Measurements from ENCODE around the gene CYTH3. TPM values are rescaled to one million over a fixed set of nuclear protein-coding genes. Genes with fewer than 3 reads are reported as not detected.
"Not testable (repeated sequence)": the region's sequence is repeated elsewhere in the genome, so short reads cannot be mapped to it uniquely, and the experiment has no call there.

CYTH3 gene
- total RNA-seq, 1 experiment from 2014 or later, result 18.4 TPM

DNA sequence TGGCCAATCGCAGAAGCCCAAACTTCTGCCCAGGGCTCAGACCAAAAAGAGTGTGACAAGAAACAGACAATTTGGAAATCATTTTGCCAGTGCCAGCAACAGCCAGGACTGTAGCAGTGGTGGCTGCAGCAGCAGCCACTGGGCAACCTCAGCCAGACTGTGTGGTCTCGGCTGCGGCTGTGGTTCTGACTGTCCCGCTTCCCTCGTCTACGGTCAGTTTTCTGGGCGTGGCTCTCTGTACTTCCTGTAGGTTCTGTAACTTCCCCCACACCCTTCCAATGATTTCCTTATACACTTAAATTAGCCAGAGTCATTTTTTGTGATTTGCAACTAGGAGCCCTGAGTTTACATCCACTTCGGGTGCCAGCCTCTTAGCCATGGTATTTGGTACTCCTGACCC lies 39.9 kb downstream of the CYTH3 start:
- no peak for DNase-seq (ENCODE audit: low read depth)

DNA sequence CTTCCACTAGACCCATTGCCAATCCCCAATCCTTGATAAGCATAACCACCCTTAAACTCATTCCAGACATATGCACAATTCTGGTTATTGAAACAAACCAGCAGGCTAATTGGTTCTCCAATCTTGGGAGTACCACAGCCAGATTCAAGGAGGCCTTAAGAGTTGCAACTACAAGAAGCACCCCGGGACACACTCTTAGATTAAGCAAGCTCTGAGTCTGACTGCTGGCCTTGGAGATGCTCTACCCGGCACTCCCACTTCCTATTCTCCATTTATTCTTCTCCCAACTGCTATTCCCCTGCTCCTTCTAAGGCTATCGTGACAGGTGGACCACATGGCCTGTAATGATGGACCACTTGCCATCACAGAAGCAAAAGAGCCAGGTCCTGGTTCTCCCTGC lies 40.3 kb downstream of the CYTH3 start:
- DNase-seq (ENCODE audit: low read depth), result no peak

DNA sequence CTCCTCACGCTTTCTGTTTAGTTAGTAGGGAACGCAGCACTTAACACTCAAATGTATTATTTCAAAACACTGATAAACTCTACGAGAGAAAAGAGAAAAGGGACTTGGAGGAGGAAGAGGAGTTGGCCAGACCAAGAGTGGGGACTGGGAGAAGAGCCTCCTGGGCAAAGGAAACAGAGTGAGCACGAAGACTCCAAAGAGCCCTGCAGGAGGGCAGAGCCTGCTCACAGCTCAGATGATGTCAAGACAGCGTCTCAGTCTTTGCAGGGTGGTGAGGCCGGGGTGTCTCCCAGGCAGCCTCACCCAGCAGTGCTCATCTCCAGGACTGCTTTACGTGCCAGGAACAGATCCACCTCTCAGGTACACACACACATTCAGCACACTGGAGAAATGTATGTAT lies 41.2 kb downstream of the CYTH3 start:
- no peak for DNase-seq (ENCODE audit: low read depth)

DNA sequence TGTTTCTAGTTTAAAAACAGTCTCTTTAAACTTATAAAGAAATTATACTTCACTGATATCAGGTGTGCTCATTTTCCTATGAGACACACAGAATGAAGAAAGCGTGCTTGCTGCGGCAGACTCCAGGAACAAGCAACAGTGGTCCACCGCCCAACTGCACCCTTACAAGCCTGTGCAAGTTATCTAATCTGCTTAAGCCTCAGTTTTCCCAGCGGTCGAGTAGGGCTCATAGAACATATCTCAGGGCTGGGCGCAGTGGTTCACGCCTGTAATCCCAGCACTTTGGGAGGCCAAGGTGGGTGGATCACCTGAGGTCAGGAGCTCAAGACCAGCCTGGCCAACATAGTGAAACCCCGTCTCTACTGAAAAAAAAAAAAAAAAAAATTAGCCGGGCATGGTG lies 43.1 kb downstream of the CYTH3 start:
- not testable (repeated sequence) for DNase-seq (ENCODE audit: low read depth)

DNA sequence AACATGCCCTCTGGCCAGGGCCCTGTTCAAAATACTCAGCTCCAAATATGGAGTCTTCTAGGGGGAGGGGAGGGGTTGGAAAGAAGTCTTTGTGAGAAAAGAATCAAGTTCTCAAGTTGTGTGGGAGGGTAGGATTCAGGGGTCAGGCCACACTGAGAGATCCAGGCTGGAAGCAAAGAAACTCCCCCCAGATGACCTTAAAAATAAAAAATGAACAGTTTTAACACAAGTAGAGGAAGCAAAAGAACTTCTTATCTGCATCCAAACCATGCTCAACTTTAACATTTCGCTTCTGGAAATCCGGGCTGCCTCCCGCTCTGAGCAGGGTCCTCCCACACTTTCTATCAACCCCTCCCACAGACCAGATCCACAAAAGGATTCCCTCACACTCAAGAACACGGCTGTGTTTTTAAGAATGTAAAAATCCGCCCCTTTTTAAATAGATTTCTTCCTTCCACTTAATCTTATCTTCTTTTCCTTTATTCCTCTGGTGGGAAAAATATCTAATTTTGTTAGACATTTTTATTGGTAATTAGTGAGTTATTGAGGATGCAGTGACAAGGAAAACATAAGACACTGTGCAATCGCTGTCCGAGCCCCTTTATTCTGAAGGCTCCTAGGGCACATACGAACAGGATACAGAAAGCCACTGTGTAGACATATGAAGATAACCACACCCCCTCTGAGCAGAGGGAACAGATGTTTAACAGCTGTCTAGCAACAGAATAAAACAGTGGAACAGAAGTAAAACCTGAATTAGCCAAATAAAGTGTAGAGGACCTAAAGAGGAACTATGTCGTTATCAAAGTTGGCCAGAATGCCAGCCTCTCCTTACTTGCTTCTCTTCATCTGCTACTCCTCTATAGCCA lies 43.8 kb downstream of the CYTH3 start:
- peak; percentile 82 for DNase-seq (ENCODE audit: low read depth)

DNA sequence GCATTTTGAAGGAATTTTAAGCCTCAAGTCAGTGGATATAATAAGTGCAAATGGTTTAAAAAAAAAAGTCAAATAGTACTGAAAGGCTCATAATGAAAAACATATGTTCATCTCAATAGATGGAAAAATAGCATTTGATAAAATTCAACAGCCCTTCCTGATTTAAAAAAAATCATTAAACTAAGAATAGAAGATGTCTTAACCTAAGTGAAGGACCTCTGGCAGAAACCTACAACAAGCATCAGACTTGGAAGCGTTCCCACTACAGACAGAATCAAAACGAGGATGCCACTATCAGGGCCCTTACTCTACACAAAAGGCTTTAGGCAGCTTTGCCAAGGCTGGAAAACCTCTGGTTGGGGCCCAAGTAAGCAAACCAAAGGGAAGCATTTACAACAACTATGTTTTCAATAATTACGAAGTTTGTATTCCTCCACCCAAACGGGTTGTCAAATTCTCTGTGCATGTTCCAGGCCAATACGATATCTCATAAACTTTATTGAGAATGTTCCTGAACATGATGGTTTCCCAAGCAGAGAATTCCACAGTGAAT lies 45.1 kb downstream of the CYTH3 start:
- DNase-seq (ENCODE audit: low read depth), result peak; percentile 72

DNA sequence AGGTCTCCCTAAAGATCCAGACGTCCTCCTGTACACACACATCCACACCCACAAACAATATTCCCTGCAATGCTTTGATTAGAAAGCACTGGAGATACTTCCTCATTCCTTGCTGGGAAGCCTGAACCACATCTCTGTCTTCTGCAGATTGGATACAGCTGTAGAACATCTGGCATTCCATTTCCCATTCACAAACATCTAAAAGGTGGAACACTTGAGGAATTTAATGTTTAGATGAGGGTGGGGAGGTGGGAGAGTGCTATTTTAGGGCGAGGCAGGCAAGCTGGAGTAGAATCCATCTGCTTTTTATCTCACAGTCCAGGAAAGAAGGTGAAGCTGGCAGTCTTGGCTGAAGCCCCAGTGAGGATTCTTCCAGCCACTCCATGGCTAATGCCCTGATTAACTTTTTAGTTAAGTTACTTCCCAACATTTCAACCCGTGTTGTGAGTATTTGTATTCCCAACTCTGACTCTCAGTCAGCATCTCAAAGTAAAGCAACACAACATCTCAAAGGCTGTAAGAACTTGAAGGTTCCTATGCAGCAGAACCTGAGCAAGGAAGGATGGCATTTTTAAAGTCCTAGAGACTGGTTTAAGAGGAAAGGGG lies 46.1 kb downstream of the CYTH3 start:
- DNase-seq (ENCODE audit: low read depth), result peak; percentile 87

DNA sequence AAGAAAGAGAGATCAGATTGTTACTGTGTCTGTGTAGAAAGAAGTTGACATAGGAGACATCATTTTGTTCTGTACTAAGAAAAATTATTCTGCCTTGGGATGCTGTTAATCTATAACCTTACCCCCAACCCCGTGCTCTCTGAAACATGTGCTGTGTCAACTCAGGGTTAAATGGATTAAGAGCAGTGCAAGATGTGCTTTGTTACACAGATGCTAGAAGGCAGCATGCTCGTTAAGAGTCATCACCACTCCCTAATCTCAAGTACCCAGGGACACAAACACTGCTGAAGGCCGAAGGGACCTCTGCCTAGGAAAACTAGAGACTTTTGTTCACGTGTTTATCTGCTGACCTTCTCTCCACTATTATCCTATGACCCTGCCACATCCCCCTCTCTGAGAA lies 49.0 kb downstream of the CYTH3 start:
- not testable (repeated sequence) for DNase-seq (ENCODE audit: low read depth)

DNA sequence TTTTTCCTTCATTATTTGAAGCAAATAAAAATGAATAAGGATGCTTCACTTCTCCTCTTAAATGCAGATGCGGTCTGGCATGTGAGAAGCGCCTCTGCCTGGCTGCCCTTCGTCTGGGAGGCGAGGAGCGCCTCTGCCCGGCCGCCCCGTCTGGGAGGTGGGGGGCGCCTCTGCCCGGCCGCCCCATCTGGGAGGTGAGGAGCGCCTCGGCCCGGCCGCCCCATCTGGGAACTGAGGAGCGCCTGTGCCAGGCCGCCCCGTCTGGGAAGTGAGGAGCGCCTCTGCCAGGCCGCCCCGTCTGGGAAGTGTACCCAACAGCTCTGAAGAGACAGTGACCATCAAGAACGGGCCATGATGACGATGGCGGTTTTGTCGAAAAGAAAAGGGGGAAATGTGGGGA lies 49.4 kb downstream of the CYTH3 start:
- not testable (repeated sequence) for DNase-seq (ENCODE audit: low read depth)

DNA sequence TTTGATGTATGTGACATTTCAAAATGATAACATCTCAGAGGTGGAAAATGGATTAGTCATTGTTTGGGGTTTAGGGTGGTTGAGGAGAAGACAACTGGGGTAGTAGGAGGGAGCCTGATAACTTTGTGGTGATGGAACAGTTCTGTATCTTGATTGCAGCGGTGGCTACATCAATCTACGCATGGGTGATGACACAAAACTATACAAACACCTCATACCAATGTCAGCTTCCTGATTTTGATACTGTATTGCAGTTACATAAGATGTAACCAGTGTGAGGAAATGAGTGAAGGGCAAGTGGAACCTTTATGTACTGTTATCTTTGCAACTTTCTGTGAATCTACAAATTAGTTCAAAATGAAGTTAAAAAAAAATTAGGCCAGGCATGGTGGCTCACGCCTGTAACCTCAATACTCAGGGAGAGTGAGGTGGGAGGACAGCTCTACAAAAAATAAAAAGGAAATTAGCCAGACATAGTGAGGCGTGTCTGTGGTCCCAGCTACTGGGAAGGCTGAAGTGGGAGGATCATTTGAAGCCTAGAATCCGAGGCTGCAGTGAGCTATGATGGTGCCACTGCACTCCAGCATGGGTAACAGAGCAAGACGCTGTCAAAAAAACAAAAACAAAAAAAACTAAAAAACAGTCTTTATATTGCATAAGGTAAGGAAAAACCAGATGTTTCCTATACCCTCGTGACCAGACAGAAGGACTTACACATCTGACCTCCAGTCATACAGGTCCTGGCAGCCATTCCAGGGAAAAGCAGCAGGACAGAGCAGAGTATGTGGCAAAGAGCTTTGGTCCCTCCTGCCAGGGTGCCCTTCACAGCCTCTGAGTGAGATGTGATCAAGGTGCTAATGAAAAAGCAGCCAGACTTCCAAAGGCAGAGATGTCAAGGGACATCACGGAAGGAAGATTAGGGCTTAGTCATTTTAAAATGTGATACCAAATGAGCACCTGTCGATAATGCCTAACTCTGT lies 50.8 kb downstream of the CYTH3 start:
- no peak for DNase-seq (ENCODE audit: low read depth)

DNA sequence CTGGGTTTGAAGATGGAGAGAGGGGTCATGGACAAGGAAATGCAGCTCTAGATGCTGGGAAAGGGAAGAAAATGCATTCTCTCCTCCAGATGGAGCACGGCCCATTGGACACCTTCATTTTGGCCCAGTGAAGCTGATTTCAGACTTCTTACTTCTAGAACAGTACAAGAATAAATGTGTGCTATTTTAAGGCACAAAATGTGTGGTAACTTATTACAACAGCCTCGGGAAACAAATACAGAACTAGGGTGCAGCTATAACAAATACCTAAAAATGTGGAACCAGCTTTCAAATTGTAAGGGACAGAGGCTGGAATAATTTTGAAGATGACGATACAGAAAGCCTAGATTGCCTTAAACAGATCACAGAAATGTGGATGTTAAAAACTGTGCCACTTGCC lies 54.1 kb downstream of the CYTH3 start:
- no peak for DNase-seq (ENCODE audit: low read depth)

DNA sequence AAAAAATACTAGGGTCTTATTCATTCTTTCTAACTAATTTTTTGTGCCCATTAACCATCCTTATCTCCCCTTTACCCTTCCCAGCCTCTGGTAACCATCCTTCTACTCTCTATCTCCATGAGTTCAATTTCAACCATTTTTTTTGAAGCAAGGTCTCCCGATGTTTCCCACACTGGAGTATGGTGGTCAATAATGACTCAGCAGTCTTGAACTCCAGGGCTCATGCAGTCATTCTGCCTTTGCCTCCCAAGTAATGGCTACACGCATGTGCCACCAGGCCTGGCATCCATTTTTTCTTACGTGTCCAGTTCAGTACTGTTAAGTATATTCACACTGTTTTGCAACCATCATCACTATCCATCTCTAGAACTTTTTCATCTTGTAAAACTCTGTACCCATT lies 60.4 kb downstream of the CYTH3 start:
- peak; percentile 26 for DNase-seq (ENCODE audit: low read depth)

DNA sequence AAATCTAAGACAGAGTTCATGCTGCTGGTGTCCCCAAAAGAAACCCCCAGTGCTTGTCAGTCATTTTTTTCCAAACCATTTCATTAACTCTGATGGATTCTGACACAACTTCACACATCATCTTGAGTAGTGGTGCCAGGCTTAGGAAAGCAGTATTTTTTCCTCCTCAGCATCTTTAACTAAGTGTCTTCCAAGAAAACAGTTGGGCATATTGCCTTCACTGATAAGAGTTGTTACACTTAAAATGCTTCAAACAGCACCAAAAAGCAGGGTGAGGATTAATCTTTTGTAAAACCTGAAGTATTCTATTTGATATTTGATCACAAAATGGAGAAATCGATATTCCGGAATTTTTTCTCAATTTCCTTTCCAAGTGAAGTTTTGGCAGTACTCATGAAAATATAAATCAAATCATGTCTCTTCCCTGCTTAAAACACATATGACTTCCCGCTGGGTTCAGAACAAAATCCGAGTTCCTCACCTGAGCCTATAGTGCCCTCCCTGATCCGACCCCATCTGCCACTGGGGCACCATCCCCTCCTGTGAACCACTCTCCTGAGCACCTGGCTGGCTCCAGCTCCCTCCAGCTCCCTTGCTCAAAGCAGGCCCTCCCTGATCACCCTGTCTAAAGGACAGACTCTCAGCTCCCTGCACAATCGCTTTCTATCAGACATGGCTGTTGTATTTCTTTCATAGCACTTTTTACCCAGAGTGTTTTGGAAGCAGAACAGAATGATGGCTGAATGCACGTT lies 61.6 kb downstream of the CYTH3 start:
- DNase-seq (ENCODE audit: low read depth), result no peak

DNA sequence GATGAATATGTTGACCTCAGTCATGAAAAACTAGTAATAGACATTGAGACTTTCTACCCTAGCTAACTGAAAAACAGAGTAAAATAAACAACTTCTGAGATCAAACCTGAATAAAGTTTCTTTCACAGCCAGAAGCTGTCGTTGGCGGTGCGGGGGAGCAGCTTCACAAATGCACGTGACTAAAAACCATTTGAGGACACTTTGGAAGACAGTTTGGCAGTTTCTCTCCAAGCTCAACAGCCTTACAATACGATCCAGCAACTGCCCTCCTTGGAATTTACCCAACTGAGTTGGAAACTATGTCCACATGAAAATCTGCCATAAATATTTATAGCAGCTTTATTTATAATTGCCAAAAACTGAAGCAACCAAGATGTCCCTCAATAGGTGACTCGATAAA lies 63.1 kb downstream of the CYTH3 start:
- DNase-seq (ENCODE audit: low read depth), result no peak

DNA sequence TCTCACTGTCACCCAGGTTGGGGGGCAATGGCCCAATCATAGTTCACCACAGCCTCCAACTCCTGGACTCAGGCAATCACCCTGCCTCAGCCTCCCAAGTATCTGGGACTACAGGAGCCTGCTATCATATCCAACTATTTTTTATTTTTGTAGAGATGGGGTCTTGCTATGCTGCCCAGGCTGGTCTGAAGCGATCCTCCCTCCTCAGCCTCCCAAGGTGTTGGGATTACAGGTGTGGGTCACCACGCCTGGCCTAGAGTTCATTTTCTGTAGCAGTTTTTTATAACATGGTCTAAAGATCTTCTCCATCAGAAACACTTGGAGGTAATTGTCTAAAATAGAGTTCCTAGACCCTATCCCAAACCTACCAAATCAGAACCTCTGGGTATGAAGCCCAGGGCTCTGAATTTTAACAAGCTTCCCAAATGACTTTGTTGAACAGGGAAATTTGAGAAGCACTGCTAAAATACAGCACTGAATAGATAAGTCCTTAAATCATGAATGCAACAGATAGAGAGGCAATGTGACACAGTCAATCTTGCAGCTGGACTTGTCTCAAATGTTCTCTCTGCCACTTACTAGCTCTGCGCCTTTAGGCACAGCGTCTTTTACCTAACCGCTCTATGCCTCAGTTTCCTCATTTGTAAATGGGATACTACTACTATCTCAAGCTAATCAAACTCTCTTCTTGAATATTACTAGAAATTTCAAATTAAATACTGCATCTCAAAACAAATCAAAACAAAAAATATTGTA lies 63.7 kb downstream of the CYTH3 start:
- DNase-seq (ENCODE audit: low read depth), result no peak

DNA sequence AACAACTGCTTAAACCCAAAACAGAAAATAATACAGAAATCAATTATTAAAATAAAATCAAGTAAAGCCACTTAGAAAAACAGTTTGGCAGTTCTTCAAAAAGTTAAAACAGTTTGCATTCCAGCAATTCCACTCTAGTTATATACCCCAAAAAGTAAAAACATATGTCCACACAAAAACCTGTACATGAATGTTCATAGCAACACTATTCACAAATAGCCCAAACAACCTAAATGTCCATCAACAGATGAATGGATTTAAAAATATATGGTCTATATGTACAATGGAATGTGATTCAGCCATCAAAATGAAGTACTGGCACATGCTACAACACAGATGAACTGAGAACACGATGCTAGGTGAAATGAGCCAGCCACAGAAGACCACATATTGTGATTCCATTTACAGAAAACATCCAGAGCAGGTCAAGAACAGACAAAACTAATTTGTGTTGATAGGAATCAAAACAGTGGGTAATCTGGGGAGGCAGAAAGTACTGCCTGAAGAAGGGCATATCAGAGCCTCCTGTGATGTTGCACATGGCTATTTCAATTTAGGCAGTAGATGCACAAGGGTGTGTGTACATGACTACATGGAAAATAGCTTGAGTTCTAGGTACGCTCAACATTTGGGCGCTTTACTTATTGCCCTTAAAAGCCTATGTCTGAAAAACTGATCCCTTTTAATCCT lies 66.3 kb downstream of the CYTH3 start:
- DNase-seq (ENCODE audit: low read depth), result no peak

DNA sequence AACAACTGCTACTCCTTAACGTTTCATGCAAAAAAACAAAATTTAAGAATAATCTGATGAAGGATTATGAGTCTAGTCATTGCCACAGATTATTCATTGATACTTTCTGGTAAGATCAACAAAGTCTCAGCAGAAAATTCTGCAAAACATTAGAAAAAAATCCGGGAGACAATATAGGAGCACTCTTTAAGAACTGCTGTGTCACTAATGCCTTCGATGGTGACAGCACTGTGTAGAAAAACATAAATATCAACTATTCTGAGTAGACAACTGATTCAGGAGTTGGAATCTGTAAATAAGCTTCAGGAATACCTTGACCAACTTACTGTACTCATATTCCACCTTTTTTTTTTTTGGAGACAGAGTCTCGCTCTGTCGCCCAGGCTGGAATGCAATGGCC lies 69.0 kb downstream of the CYTH3 start:
- DNase-seq (ENCODE audit: low read depth), result no peak

DNA sequence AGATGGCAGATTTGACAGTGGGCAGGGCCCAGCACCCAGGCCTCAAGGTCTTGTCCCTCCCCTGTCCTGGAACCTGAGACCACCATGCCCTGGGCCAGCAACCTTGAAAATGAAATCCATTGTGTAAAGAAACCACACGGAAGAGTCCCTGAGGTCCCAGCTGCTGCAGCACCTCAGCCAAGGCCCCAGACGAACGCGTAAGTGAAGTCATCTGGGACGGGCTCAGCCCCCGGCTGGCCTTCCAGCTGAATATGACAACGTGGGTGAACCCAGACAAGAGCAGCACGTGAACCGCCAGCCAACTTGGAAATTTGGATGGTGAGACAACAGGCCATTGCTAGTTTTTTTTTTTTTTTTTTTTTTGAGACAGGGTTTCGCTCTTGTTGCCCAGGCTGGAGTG lies 70.3 kb downstream of the CYTH3 start:
- no peak for DNase-seq (ENCODE audit: low read depth)

DNA sequence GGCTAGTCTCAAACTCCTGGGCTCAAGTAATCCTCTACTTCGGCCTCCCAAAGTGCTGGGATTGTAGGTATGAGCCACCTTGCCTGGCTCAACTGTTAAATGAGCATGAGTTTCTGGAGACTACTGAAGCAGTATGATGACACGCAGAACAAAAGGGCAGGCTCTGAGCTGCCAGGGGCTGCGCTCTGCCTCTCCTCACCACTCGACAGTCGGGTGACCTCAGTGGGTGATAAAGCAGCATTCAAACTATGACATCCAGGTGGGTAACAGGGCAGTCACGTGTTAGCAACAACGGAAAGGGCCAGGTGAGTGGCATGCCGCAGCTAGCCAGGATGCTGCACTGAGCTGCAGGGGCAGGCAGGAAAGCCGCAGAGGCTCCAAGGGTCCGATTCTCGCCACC lies 71.5 kb downstream of the CYTH3 start:
- no peak for DNase-seq (ENCODE audit: low read depth)
